ELR (cell line): ENCODE results near the gene TNFRSF9.

ENCODE experiments used
- DNase-seq: peaks from one replicate; pipeline ENCODE4 v3.0.0-alpha.2; 2015; ENCODE audit warnings: low read depth

Gene TNFRSF9

GRCh38 chr1:7873801-7874795, 66.5 kb downstream of the TNFRSF9 start:
- no peak for DNase-seq

- DNase-seq = no peak
Measured at GRCh38 chr1:7871136-7871535, 69.5 kb downstream of the TNFRSF9 start.

- no peak for DNase-seq
Measured at GRCh38 chr1:7869136-7869920, 71.3 kb downstream of the TNFRSF9 start.

- no peak for DNase-seq
Measured at GRCh38 chr1:7868070-7868780, 72.4 kb downstream of the TNFRSF9 start.

GRCh38 chr1:7865978-7866377, 74.7 kb downstream of the TNFRSF9 start:
- no peak for DNase-seq
